Measurements from ENCODE around the gene RTF2. TPM values are rescaled to one million over a fixed set of nuclear protein-coding genes. Genes with fewer than 3 reads are reported as not detected.

The RTF2 gene
- total RNA-seq, 1 donor from 2014 or later: 79.9 TPM

DNA sequence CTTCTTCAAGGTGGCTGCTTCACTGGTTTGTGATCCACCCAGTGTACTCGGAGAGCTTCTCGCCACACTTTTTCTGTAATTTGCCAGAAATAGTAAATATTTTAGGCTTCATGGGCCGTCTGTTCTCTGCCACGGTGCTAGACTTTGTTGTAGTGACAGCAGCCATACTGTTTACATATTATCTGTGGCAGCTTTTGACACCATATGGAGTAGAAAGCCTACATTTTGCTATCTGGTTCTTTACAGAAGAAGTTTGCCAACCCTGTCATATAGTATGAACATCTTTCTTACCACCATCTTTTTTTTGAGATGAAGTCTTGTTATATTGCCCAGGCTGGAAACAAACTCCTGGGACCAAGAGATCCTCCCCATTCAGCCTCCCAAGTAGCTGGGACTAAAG lies 97.1 kb downstream of the RTF2 start:
- no peak overlapping the region for H3K27ac Mint-ChIP-seq (ENCODE audit: unreplicated experiment)
- no peaks in the 10 kb centered on the region for H3K4me1 Mint-ChIP-seq (ENCODE audit: unreplicated experiment)
- DNase-seq (ENCODE audit: low spot score): no peak
- no peaks in the 10 kb centered on the region for H3K27me3 Mint-ChIP-seq (ENCODE audit: unreplicated experiment)
- TF ChIP-seq, protein P1, sequence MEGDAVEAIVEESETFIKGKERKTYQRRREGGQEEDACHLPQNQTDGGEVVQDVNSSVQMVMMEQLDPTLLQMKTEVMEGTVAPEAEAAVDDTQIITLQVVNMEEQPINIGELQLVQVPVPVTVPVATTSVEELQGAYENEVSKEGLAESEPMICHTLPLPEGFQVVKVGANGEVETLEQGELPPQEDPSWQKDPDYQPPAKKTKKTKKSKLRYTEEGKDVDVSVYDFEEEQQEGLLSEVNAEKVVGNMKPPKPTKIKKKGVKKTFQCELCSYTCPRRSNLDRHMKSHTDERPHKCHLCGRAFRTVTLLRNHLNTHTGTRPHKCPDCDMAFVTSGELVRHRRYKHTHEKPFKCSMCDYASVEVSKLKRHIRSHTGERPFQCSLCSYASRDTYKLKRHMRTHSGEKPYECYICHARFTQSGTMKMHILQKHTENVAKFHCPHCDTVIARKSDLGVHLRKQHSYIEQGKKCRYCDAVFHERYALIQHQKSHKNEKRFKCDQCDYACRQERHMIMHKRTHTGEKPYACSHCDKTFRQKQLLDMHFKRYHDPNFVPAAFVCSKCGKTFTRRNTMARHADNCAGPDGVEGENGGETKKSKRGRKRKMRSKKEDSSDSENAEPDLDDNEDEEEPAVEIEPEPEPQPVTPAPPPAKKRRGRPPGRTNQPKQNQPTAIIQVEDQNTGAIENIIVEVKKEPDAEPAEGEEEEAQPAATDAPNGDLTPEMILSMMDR (IDR thresholded peaks at IDR 0.05; ENCODE audit: unreplicated experiment): no peak
- no peaks in the 10 kb centered on the region for H3K36me3 Mint-ChIP-seq (ENCODE audit: low read depth, unreplicated experiment)
- no peak overlapping the region for H3K4me3 Mint-ChIP-seq (ENCODE audit: unreplicated experiment)
- H3K9me3 Mint-ChIP-seq (ENCODE audit: unreplicated experiment): no peaks in the 10 kb centered on the region

DNA sequence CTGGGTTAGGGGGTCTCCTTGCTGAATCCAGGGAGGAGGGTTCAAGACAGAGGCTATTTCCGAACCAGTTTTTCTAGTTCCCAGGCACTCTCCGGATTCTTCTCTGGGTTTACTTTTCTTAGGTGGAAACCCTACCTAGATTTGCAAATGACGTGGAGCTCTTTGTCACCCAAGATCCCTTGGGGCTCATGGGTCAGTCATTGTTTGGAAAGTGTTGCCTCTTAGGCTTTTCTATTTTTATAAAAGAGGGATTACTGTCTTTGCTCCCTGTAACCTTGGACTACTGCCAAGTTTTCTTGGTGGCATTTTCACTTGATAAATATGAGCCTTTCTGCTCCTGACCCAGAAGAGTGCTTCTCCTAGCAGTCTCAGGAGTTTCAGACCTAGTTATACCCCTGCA lies 98.2 kb downstream of the RTF2 start:
- H3K4me1 Mint-ChIP-seq (ENCODE audit: unreplicated experiment): no peaks in the 10 kb centered on the region
- H3K9me3 Mint-ChIP-seq (ENCODE audit: unreplicated experiment): no peaks in the 10 kb centered on the region
- no peaks in the 10 kb centered on the region for H3K36me3 Mint-ChIP-seq (ENCODE audit: low read depth, unreplicated experiment)
- no peak for DNase-seq (ENCODE audit: low spot score)
- H3K27me3 Mint-ChIP-seq (ENCODE audit: unreplicated experiment): peaks cover 4% of the 10 kb centered on the region
- no peak overlapping the region for H3K4me3 Mint-ChIP-seq (ENCODE audit: unreplicated experiment)
- H3K27ac Mint-ChIP-seq (ENCODE audit: unreplicated experiment): no peak overlapping the region
- TF ChIP-seq, protein P1 (IDR thresholded peaks at IDR 0.05; ENCODE audit: unreplicated experiment): no peak

Other genes starting within 250 kb of the RTF2 start
- gene MC3R, start 219.9 kb upstream of the RTF2 start, total RNA-seq (ENCODE audit: unreplicated experiment): not detected
- 20.1 TPM for gene FAM210B, start 109.7 kb upstream of the RTF2 start, total RNA-seq (ENCODE audit: unreplicated experiment)
- gene AURKA, start 76.4 kb upstream of the RTF2 start, total RNA-seq (ENCODE audit: unreplicated experiment): 14.3 TPM
- gene CSTF1, start 76.0 kb upstream of the RTF2 start, total RNA-seq (ENCODE audit: unreplicated experiment): 42.0 TPM
- not detected for gene CASS4, start 56.4 kb upstream of the RTF2 start, total RNA-seq (ENCODE audit: unreplicated experiment)
- 0.36 TPM for gene FAM209A, start 56.1 kb downstream of the RTF2 start, total RNA-seq (ENCODE audit: unreplicated experiment)
- 0.56 TPM for gene FAM209B, start 64.6 kb downstream of the RTF2 start, total RNA-seq (ENCODE audit: unreplicated experiment)
- 0.82 TPM for gene TFAP2C, start 160.7 kb downstream of the RTF2 start, total RNA-seq (ENCODE audit: unreplicated experiment)

Data from endothelial cell (in vitro differentiated cells).